H9 (cell line): ENCODE data around the gene PLEKHA7. TPM values are rescaled to one million over a fixed set of nuclear protein-coding genes. Genes with fewer than 3 reads are reported as not detected.
A peak's percentile ranks its signal among the peaks of the same experiment; 100 is the strongest.

ENCODE experiments used
- DNase-seq: peaks from one replicate; pipeline ENCODE4 v3.0.0-alpha.2; 2017
- H2AFZ ChIP-seq: one replicate; pipeline ENCODE4 v1.6.1; 2013; ENCODE audit warnings: mild to moderate bottlenecking, low read length, control low read depth, moderate library complexity
- H2AK5ac ChIP-seq: 2 replicates; pipeline ENCODE4 v1.6.1; 2013; ENCODE audit warnings: low read length, control low read depth, mixed read lengths; ENCODE audit not compliant: insufficient read length
- H2BK120ac ChIP-seq: one replicate; pipeline ENCODE4 v1.6.1; 2013; ENCODE audit warnings: low read depth, mild to moderate bottlenecking, low read length, control low read depth, inconsistent platforms; ENCODE audit not compliant: poor library complexity, severe bottlenecking
- H2BK12ac ChIP-seq: 2 replicates; pipeline ENCODE4 v1.6.1; 2013; ENCODE audit warnings: low read length, control low read depth, mixed read lengths, low read depth; ENCODE audit not compliant: insufficient read length
- H2BK15ac ChIP-seq: 2 replicates; pipeline ENCODE4 v1.6.1; 2013; ENCODE audit warnings: low read depth, low read length, control low read depth
- H2BK20ac ChIP-seq: one replicate; pipeline ENCODE4 v1.6.1; 2013; ENCODE audit warnings: low read depth, mild to moderate bottlenecking, low read length, control low read depth, inconsistent platforms; ENCODE audit not compliant: poor library complexity, severe bottlenecking
- H2BK5ac ChIP-seq: 2 replicates; pipeline ENCODE4 v1.6.1; 2013; ENCODE audit warnings: low read length, control low read depth, mixed read lengths; ENCODE audit not compliant: insufficient read length
- H3K14ac ChIP-seq: 2 replicates; pipeline ENCODE4 v1.6.1; 2013; ENCODE audit warnings: low read length, control low read depth; ENCODE audit not compliant: insufficient read depth
- H3K18ac ChIP-seq: 2 replicates; pipeline ENCODE4 v1.6.1; 2013; ENCODE audit warnings: low read depth, mild to moderate bottlenecking, mixed read lengths, low read length, control low read depth; ENCODE audit not compliant: insufficient read length
- H3K23ac ChIP-seq: 2 replicates; pipeline ENCODE4 v1.6.1; 2013; ENCODE audit warnings: low read length, control low read depth, mixed read lengths, low read depth; ENCODE audit not compliant: insufficient read length
- H3K23me2 ChIP-seq: 2 replicates; pipeline ENCODE4 v1.6.1; 2013; ENCODE audit warnings: low read depth, mild to moderate bottlenecking, mixed read lengths, low read length, control low read depth; ENCODE audit not compliant: insufficient read length, poor library complexity, severe bottlenecking
- H3K27ac ChIP-seq: 2 replicates; pipeline ENCODE4 v1.5.1; 2013; ENCODE audit warnings: low read length, control low read depth, mixed read lengths, low read depth; ENCODE audit not compliant: insufficient read length
- H3K27me3 ChIP-seq: 2 replicates; pipeline ENCODE4 v1.6.1; 2013; ENCODE audit warnings: low read length, control low read depth, inconsistent platforms; ENCODE audit not compliant: insufficient read depth
- H3K4ac ChIP-seq: 2 replicates; pipeline ENCODE4 v1.6.1; 2013; ENCODE audit warnings: low read depth, mild to moderate bottlenecking, control low read depth, inconsistent platforms, low read length, moderate library complexity
- H3K4me1 ChIP-seq: 2 replicates; pipeline ENCODE4 v1.6.1; 2013; ENCODE audit warnings: low read length, control low read depth, inconsistent platforms; ENCODE audit not compliant: insufficient read depth
- H3K4me2 ChIP-seq: 2 replicates; pipeline ENCODE4 v1.6.1; 2013; ENCODE audit warnings: low read length, control low read depth, mixed read lengths; ENCODE audit not compliant: insufficient read length, insufficient read depth
- H3K56ac ChIP-seq: 2 replicates; pipeline ENCODE4 v1.6.1; 2013; ENCODE audit warnings: low read depth, mild to moderate bottlenecking, mixed read lengths, low read length, control low read depth; ENCODE audit not compliant: insufficient read length
- H3K79me1 ChIP-seq: 2 replicates; pipeline ENCODE4 v1.6.1; 2013; ENCODE audit warnings: low read depth, mild to moderate bottlenecking, moderate library complexity, low read length, control low read depth, inconsistent platforms; ENCODE audit not compliant: insufficient read depth, poor library complexity, severe bottlenecking
- H3K79me2 ChIP-seq: 2 replicates; pipeline ENCODE4 v1.6.1; 2013; ENCODE audit warnings: low read length, control low read depth, inconsistent platforms; ENCODE audit not compliant: insufficient read depth
- H3K9ac ChIP-seq: 2 replicates; pipeline ENCODE4 v1.6.1; 2013; ENCODE audit warnings: low read length, control low read depth, mixed read lengths; ENCODE audit not compliant: insufficient read length; ENCODE audit errors: extremely low read depth
- H3K9me3 ChIP-seq: one replicate; pipeline ENCODE4 v1.6.1; 2013; ENCODE audit warnings: low read depth, low read length, inconsistent platforms; ENCODE audit not compliant: control insufficient read depth
- H3T11ph ChIP-seq: one replicate; pipeline ENCODE4 v1.6.1; 2013; ENCODE audit warnings: mild to moderate bottlenecking, low read length, control low read depth, inconsistent platforms
- H4K20me1 ChIP-seq: one replicate; pipeline ENCODE4 v1.6.1; 2013; ENCODE audit not compliant: control insufficient read depth, insufficient read length, insufficient read depth
- H4K5ac ChIP-seq: 2 replicates; pipeline ENCODE4 v1.6.1; 2013; ENCODE audit warnings: low read depth, mild to moderate bottlenecking, mixed read lengths, low read length, control low read depth; ENCODE audit not compliant: insufficient read length
- H4K8ac ChIP-seq: replicated peaks from 2 replicates; pipeline ENCODE4 v1.6.1; 2013; ENCODE audit warnings: low read length, control low read depth, mixed read lengths, low read depth; ENCODE audit not compliant: insufficient read length
- H4K91ac ChIP-seq: 2 replicates; pipeline ENCODE4 v1.6.1; 2013; ENCODE audit warnings: low read depth, mild to moderate bottlenecking, moderate library complexity, mixed read lengths, low read length, control low read depth; ENCODE audit not compliant: insufficient read length
- H3K27ac Mint-ChIP-seq, 3 experiments: 2 replicates in 2 of 3; 3 replicates in 1 of 3; pipeline ENCODE4 v1.8.0; 2020 to 2021; ENCODE audit warnings: mixed read lengths in 3 of 3, mild to moderate bottlenecking in 1 of 3, moderate library complexity in 1 of 3
- H3K27me3 Mint-ChIP-seq: 2 replicates; pipeline ENCODE4 v1.8.0; 2021; ENCODE audit warnings: low read depth, mild to moderate bottlenecking, moderate library complexity, mixed read lengths
- H3K36me3 Mint-ChIP-seq, 3 experiments: 2 replicates in 2 of 3; 3 replicates in 1 of 3; pipeline ENCODE4 v1.8.0; 2020 to 2021; ENCODE audit warnings: low read depth in 3 of 3, mixed read lengths in 3 of 3; ENCODE audit not compliant: insufficient read depth in 1 of 3
- H3K4me1 Mint-ChIP-seq, 2 experiments: 2 replicates each; pipeline ENCODE4 v1.8.0; 2020; ENCODE audit warnings: mixed read lengths in 2 of 2
- H3K4me3 Mint-ChIP-seq, 2 experiments: 2 replicates in 1 of 2; 3 replicates in 1 of 2; pipeline ENCODE4 v1.8.0; 2020 to 2021; ENCODE audit warnings: mild to moderate bottlenecking in 2 of 2, mixed read lengths in 2 of 2, moderate library complexity in 1 of 2
- H3K9me3 Mint-ChIP-seq, 2 experiments: 2 replicates in 1 of 2; 3 replicates in 1 of 2; pipeline ENCODE4 v1.8.0; 2020; ENCODE audit warnings: mild to moderate bottlenecking in 2 of 2, mixed read lengths in 2 of 2, moderate library complexity in 1 of 2
- WGBS: extraction: QIAGEN DNeasy Blood & Tissue Kit; methylation state at CpG from one replicate; pipeline ENCODE4 v1.1.7; 2013; ENCODE audit warnings: missing lambda C conversion rate, low lambda C conversion rate, mixed read lengths; ENCODE audit not compliant: insufficient read length; ENCODE audit errors: extremely low coverage; 5-methylcytosine and 5-hydroxymethylcytosine counted together
- total RNA-seq: library from RNA; stranded (reverse); gene quantifications from 2 replicates; pipeline ENCODE4 v1.2.1, GENCODE V29; 2021
- TF ChIP-seq, protein P1 (sequence below): fragments of 200-600 bp; sonication (generic); conservative IDR thresholded peaks from 3 replicates; pipeline ENCODE4 v1.8.0; 2021; ENCODE audit warnings: antibody characterized with exemption, mild to moderate bottlenecking

PLEKHA7 gene
- total RNA-seq, 1 experiment from 2014 or later: 21.0 TPM

DNA sequence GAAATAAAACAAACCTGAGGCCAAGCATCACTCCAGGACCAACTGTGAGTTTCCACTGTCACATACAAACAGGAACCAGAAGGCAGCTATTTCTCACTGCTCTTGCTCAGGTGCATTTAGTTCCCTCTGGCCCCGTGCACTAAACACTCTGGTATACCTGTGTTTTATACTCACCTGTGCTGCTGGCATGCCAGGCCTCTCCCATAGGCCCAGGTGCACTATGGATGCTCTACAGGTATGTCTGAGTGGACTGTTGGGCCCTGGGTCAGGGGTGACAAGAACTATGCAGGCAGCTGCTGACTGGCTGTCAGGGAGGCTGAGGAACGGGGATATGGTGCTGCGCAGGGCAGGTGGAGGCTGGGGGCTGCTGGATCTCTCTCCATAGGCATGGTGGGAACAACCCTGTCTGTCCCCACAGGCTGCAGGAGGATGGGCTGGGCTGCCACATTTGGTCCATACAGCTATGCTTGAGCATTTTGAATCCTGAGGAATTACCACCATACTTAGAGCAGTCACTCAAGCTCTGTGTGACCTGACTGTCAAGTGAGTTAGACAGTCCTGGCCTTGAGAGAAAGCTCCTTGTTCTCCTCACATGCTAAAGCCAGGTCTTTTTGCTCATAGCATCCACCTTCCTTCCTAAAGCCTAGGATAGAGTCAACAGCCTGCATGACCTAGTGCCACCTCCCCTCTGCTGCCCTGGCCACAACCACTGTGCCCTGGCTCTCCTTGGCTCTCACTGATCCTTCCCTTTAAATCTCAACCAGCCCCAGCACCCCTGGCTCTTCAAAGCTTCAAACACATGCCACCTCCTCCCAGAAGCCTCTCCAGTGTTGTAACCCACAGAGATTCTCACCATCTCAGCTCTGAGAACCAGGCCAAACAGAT lies 202.8 kb downstream of the PLEKHA7 start:
- Histone ChIP-seq H2AFZ (no peak overlapping the region), H4K20me1 (no peaks in the 10 kb centered on the region), H4K8ac (no peak overlapping the region), H3K79me1 (no peaks in the 10 kb centered on the region), H2BK12ac (no peak overlapping the region), H3K23ac (no peak overlapping the region), H3K4me1 (no peaks in the 10 kb centered on the region), H3K18ac (no peak overlapping the region), H3T11ph (no peak overlapping the region), H3K4ac (no peak overlapping the region), H3K56ac (no peak overlapping the region), H3K27ac (no peak overlapping the region), H2AK5ac (no peak overlapping the region), H4K5ac (no peak overlapping the region), H4K91ac (no peak overlapping the region), H2BK20ac (no peak overlapping the region), H3K14ac (no peak overlapping the region), H2BK5ac (no peak overlapping the region), H3K4me2 (no peak overlapping the region), H3K27me3 (no peaks in the 10 kb centered on the region), H3K79me2 (no peaks in the 10 kb centered on the region), H3K23me2 (no peaks in the 10 kb centered on the region), H2BK15ac (no peak overlapping the region), H2BK120ac (no peak overlapping the region), H3K9ac (no peak overlapping the region), H3K9me3 (no peaks in the 10 kb centered on the region)
- Mint-ChIP-seq H3K36me3 (peaks cover 9 to 29% (median 9%) of the 10 kb centered on the region in 3 experiments), H3K27me3 (no peaks in the 10 kb centered on the region), H3K4me3 (no peak overlapping the region), H3K27ac (peak overlapping the region in 2 of 3 experiments; percentile 7 to 46; a peak in 4 of 7 replicates), H3K4me1 (peaks cover 17 to 25% of the 10 kb centered on the region in 2 experiments), H3K9me3 (no peaks in the 10 kb centered on the region)
- WGBS: no CpG with 5 or more reads among the region's 3 CpGs
- DNase-seq: no peak
- TF ChIP-seq, protein P1, sequence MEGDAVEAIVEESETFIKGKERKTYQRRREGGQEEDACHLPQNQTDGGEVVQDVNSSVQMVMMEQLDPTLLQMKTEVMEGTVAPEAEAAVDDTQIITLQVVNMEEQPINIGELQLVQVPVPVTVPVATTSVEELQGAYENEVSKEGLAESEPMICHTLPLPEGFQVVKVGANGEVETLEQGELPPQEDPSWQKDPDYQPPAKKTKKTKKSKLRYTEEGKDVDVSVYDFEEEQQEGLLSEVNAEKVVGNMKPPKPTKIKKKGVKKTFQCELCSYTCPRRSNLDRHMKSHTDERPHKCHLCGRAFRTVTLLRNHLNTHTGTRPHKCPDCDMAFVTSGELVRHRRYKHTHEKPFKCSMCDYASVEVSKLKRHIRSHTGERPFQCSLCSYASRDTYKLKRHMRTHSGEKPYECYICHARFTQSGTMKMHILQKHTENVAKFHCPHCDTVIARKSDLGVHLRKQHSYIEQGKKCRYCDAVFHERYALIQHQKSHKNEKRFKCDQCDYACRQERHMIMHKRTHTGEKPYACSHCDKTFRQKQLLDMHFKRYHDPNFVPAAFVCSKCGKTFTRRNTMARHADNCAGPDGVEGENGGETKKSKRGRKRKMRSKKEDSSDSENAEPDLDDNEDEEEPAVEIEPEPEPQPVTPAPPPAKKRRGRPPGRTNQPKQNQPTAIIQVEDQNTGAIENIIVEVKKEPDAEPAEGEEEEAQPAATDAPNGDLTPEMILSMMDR: no peak
